Thymus (tissue), 11 donors: ENCODE measurements around the gene PIGU. TPM values are rescaled to one million over a fixed set of nuclear protein-coding genes. Genes with fewer than 3 reads are reported as not detected.
"Not testable (repeated sequence)": the region's sequence is repeated elsewhere in the genome, so short reads cannot be mapped to it uniquely, and the experiment has no call there.

ENCODE experiments used
- DNase-seq, 9 donors: peaks; one replicate each; pipeline ENCODE4 v3.0.0-alpha.2; 2013; ENCODE audit warnings: low spot score in 9 of 9, low read depth in 6 of 9, missing footprints in 1 of 9
- H3K27ac ChIP-seq, 2 donors: one replicate each; pipeline ENCODE4 v1.5.1; 2013; ENCODE audit warnings: control low read depth in 1 of 2, low read depth in 1 of 2, low read length in 1 of 2, mild to moderate bottlenecking in 1 of 2, moderate library complexity in 1 of 2
- H3K27me3 ChIP-seq, 2 donors: one replicate each; pipeline ENCODE4 v1.5.1; 2013; ENCODE audit warnings: low read length in 1 of 2; ENCODE audit not compliant: control insufficient read depth in 2 of 2, insufficient read depth in 1 of 2
- H3K36me3 ChIP-seq, 2 donors: one replicate each; pipeline ENCODE4 v1.5.1; 2013; ENCODE audit warnings: low read length in 1 of 2, mild to moderate bottlenecking in 1 of 2, moderate library complexity in 1 of 2; ENCODE audit not compliant: control insufficient read depth in 2 of 2, insufficient read depth in 2 of 2
- H3K4me1 ChIP-seq, 2 donors: one replicate each; pipeline ENCODE4 v1.5.1; 2013; ENCODE audit warnings: low read length in 2 of 2; ENCODE audit not compliant: control insufficient read depth in 2 of 2, insufficient read depth in 2 of 2
- H3K4me3 ChIP-seq, 2 donors: one replicate each; pipeline ENCODE4 v1.5.1; 2013; ENCODE audit warnings: low read length in 2 of 2, control low read depth in 1 of 2, mild to moderate bottlenecking in 1 of 2
- H3K9me3 ChIP-seq, 2 donors: one replicate each; pipeline ENCODE4 v1.5.1; 2013; ENCODE audit warnings: low read length in 1 of 2, mild to moderate bottlenecking in 1 of 2; ENCODE audit not compliant: control insufficient read depth in 2 of 2, insufficient read depth in 1 of 2
- WGBS: extraction: QIAGEN DNeasy Blood & Tissue Kit; methylation state at CpG from one replicate; pipeline ENCODE4 v1.1.7; 2013; 5-methylcytosine and 5-hydroxymethylcytosine counted together
- polyA plus RNA-seq: library from polyadenylated mRNA; stranded (reverse); fragments of 200-250 nt; gene quantifications from one replicate; pipeline ENCODE4 v1.2.3, GENCODE V29; 2013
- total RNA-seq: library from RNA; stranded (reverse); fragments of 120-200 nt; gene quantifications from one replicate; pipeline ENCODE4 v1.2.4, GENCODE V29; 2013
- donor health status: healthy.

PIGU gene
- total and polyA plus RNA-seq, 2 donors = 10.0 to 15.5 TPM

DNA sequence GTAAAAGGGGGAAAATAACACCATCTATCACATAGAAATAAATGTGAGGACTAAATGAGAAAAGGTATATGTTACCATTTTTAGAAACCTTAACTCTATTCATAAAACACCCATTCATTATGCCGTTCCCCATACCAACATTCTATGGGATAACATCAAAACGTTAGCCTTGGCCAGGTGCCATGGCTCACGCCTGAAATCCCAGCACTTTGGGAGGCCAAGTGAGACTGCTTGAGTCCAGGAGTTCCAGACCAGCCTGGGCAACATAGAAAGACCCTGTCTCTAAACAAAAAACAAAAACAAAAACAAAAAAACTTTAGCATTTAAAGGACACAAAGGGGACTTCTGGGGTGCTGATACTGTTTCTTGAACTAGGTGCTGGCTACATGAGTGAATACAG lies 1.3 kb downstream of the PIGU start:
- Histone ChIP-seq H3K27me3 (no peaks in the 10 kb centered on the region), H3K9me3 (no peaks in the 10 kb centered on the region), H3K36me3 (no peaks in the 10 kb centered on the region), H3K4me1 (peaks cover 8 to 11% of the 10 kb centered on the region in 2 donors), H3K4me3 (no peak overlapping the region), H3K27ac (no peak overlapping the region)
- WGBS = 45% methylated on average over 3 of the region's 3 CpGs
- DNase-seq = no peak

DNA sequence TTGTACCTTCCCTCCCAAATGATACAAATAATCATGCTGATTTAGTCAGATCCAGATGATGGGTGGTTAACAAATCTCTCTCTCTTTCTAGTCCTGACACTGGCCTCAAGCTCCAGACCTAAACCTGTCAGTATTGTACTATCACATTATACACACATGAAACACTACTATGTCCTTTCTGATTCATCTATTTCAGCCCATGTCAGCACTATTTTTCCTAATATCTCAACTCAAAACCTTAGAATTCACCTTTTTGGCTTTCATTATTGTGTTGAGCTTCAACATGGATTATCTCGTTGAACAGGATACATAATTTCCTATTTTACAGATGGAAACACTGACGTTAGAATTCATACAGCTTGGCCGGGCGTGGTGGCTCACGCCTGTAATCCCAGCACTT lies 3.5 kb downstream of the PIGU start:
- no peaks in the 10 kb centered on the region for H3K27me3 ChIP-seq
- H3K4me1 ChIP-seq = peaks cover 8 to 11% of the 10 kb centered on the region in 2 donors
- no peak for DNase-seq
- H3K36me3 ChIP-seq = no peaks in the 10 kb centered on the region
- no peak overlapping the region for H3K4me3 ChIP-seq
- WGBS = 97% methylated on average over 5 of the region's 5 CpGs
- H3K27ac ChIP-seq = no peak overlapping the region
- peaks cover 0 to 4% of the 10 kb centered on the region in 2 donors for H3K9me3 ChIP-seq

DNA sequence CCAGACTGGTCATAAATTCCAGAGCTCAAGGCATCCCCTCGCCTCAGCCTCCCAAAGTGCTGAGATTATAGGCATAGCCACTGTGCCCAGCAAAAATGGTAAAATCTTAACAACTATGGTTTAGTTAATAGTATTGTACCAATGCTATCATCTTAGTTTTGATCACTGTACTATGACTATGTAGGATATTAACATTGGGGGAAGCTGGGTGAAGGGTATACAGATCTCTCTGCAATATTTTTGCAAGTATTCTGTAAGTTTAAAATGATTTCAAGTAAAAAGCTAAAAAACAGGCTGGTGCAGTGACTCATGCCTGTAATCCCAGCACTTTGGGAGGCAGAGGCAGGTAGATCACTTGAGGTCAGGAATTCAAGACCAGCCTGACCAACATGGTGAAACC lies 7.8 kb downstream of the PIGU start:
- no peaks in the 10 kb centered on the region for H3K36me3 ChIP-seq
- no peaks in the 10 kb centered on the region for H3K27me3 ChIP-seq
- no peaks in the 10 kb centered on the region for H3K4me1 ChIP-seq
- WGBS = 98% methylated on average over 1 of the region's 1 CpG
- DNase-seq = no peak
- H3K9me3 ChIP-seq = peaks cover 0 to 4% of the 10 kb centered on the region in 2 donors
- no peak overlapping the region for H3K27ac ChIP-seq
- no peak overlapping the region for H3K4me3 ChIP-seq

DNA sequence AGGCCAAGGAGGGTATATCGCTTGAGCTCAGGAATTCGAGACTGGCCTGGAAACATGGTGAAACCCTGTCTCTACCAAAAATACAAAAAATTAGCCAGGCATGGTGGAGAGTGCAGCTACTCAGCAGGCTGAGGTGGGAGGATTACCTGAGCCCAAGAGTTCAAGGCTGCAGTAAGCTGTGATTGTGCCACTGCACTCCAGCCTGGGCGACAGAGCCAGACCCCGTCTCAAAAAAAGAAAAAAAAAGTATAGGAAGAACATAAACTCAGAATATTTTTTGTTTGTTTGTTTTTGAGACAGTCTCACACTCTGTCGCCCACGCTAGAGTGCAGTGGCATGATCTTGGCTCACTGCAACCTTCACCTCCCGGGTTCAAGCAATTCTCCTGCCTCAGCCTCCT lies 12.1 kb downstream of the PIGU start:
- H3K27ac ChIP-seq, H3K36me3 ChIP-seq: not testable (repeated sequence)

DNA sequence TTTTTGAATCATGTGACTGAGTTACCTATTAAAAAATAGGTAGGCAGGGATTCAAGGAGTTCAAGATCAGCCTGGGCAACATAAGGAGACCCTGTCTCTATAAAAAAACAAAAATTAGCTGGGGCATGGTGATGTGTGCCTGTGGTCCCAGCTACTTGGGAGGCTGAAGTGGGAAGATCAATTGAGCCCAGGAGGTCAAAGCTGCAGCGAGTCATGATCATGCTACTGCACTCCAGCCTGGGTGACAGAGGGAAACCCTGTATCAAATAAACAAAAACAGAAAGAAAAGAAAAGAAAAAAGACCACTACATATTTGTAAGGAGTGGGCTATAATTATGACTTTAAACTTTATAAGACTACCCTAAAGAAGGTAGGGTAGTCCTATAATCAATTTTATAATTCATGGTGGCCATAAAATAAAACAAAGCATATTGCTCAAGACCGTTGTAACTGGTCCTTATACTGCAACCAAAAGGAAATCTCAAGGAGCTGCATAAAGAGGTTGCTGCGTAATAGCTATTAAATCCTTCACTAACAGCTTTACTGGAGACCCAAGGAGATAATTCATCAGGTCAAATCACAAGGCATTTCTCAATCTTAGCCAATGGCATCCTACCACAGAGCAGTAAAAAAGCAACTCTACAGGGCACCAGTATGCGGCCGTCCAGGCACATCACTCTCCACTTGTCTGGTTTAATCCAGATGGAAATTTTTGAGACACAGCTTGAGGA lies 13.5 kb downstream of the PIGU start:
- no peak overlapping the region for H3K4me3 ChIP-seq
- no peak for DNase-seq

More for the DNA sequence above, 12.1 kb downstream of the PIGU start:
- WGBS = over 99% methylated on average over 7 of the region's 7 CpGs
- not testable (repeated sequence) for H3K4me1 ChIP-seq, DNase-seq, H3K4me3 ChIP-seq, H3K9me3 ChIP-seq, H3K27me3 ChIP-seq

DNA sequence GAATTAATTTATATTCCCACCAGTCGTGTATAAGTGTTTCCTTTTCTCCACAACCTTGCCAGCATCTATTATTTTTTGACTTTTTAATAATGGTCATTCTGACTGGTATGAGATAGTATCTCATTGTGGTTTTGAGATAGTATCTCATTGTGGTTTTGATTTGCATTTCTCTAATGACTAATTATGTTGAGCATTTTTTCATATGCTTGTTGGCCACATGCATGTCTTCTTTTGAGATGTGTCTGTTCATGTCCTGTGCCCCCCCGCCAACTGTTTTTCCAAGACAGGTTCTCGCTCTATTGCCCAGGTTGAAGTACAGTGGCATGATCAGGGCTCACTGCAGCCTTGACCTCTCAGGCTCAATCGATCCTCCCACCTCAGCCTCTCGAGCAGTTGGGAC lies 15.1 kb downstream of the PIGU start:
- DNase-seq = not testable (repeated sequence)

More for the DNA sequence above, 13.5 kb downstream of the PIGU start:
- H3K9me3 ChIP-seq = no peaks in the 10 kb centered on the region
- WGBS = 98% methylated on average over 5 of the region's 5 CpGs
- H3K36me3 ChIP-seq = no peaks in the 10 kb centered on the region
- H3K4me1 ChIP-seq = no peaks in the 10 kb centered on the region
- H3K27me3 ChIP-seq = no peaks in the 10 kb centered on the region
- H3K27ac ChIP-seq = no peak overlapping the region

DNA sequence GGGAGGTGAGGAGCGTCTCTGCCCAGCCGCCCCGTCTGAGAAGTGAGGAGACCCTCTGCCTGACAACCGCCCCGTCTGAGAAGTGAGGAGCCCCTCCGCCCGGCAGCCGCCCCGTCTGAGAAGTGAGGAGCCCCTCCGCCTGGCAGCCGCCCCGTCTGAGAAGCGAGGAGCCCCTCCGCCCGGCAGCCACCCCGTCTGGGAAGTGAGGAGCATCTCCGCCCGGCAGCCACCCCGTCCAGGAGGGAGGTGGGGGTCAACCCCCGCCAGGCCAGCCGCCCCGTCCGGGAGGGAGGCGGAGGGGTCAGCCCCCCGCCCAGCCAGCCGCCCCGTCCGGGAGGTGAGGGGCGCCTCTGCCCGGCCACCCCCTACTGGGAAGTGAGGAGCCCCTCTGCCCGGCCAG lies 18.2 kb downstream of the PIGU start:
- not testable (repeated sequence) for H3K4me1 ChIP-seq, H3K27ac ChIP-seq, H3K9me3 ChIP-seq, H3K4me3 ChIP-seq, H3K27me3 ChIP-seq, H3K36me3 ChIP-seq, DNase-seq
- WGBS = 99% methylated on average over 31 of the region's 31 CpGs

More for the DNA sequence above, 15.1 kb downstream of the PIGU start:
- not testable (repeated sequence) for H3K4me3 ChIP-seq, H3K9me3 ChIP-seq, H3K27me3 ChIP-seq, H3K36me3 ChIP-seq, H3K4me1 ChIP-seq, H3K27ac ChIP-seq
- 93% methylated on average over 5 of the region's 5 CpGs for WGBS

DNA sequence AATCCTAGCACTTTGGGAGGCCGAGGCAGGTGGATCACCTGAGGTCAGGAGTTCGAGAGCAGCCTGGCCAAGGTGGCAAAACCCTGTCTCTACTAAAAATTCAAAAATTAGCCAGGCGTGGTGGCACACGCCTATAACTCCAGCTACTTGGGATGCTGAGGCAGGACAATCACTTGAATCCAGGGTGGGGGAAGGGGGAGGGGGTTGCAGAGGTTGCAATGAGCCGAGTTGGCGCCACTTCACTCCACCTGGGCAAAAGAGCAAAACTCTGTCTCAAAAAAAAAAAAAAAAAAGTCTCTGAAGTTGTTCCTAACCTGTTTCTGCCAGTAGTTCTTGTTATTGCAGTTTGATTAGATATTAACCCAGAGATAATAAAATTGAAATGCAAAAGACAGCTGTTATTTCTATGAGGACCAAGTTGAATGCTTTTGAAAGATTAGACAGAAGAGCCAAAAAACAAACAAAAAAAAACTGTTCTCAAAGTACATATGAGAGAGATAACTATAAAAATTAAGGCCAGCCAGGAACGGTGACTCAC lies 22.6 kb downstream of the PIGU start:
- WGBS = 98% methylated on average over 7 of the region's 7 CpGs

DNA sequence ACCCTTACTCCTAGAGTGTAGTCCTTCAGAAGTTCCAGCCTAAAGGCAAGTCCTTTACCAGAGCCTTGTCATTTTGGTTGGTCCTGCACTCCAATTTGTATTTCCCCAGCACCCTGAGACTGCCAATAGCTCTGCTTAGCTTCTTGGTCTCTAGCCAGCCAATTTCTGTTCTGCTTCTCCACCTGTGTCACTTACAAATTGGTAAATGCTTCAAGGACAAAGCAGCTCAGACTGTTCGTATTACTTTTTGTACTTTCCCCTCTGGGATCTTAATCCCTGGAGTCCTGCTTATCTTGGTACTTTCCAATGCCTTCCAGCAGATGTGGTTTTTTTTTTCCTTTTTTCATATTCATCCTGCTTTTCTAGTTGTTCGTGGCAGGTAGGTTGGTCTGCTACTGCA lies 25.7 kb downstream of the PIGU start:
- no peaks in the 10 kb centered on the region for H3K4me1 ChIP-seq
- no peak for DNase-seq
- no peak overlapping the region for H3K4me3 ChIP-seq
- peaks cover 5 to 6% of the 10 kb centered on the region in 2 donors for H3K36me3 ChIP-seq
- no peaks in the 10 kb centered on the region for H3K9me3 ChIP-seq
- no peak overlapping the region for H3K27ac ChIP-seq
- 97% methylated on average over 2 of the region's 2 CpGs for WGBS
- H3K27me3 ChIP-seq = no peaks in the 10 kb centered on the region

More for the DNA sequence above, 22.6 kb downstream of the PIGU start:
- Histone ChIP-seq H3K4me1 (no peaks in the 10 kb centered on the region), H3K4me3 (no peak overlapping the region), H3K27me3 (no peaks in the 10 kb centered on the region), H3K9me3 (no peaks in the 10 kb centered on the region), H3K27ac (no peak overlapping the region), H3K36me3 (peaks cover 5 to 6% of the 10 kb centered on the region in 2 donors)
- DNase-seq = no peak
